IMR-90 (cell line): ENCODE results near the gene ZFYVE28. TPM values are rescaled to one million over a fixed set of nuclear protein-coding genes. Genes with fewer than 3 reads are reported as not detected.

ENCODE experiments used
- ATAC-seq: fragments of 200-7000 bp; cut with Tn5 transposase; 2 replicates; pipeline ENCODE4 v1.9.1; 2020; ENCODE audit warnings: low read depth, mild to moderate bottlenecking, moderate library complexity
- BruUV-seq: library from RNA; stranded (reverse); fragments of 400-500 nt; replicated peaks from 2 replicates; lab custom pipeline; 2021; lab: Mats Ljungman, UMichigan
- CTCF ChIA-PET: fragments of 300-600 bp; formaldehyde crosslinking; extraction: SDS; loops from one replicate; lab custom pipeline; 2021; ENCODE audit warnings: antibody characterized with exemption; lab: Yijun Ruan, JAX
- POLR2A ChIA-PET: fragments of 300-600 bp; sonication (Branson Sonifier 250); formaldehyde crosslinking; loops from one replicate; lab custom pipeline; 2022; ENCODE audit warnings: antibody characterized with exemption; ENCODE audit not compliant: unreplicated experiment; lab: Charles Lee
- DNase-seq: peaks from one replicate; pipeline ENCODE4 v3.0.0; 2013
- H2AFZ ChIP-seq: replicated peaks from 2 replicates; pipeline ENCODE3; 2013; ENCODE audit warnings: low read length, mild to moderate bottlenecking; ENCODE audit not compliant: poor library complexity
- H2AK5ac ChIP-seq: 2 replicates; pipeline ENCODE4 v1.6.1; 2013; ENCODE audit warnings: low read depth, low read length, inconsistent platforms
- H2AK9ac ChIP-seq: replicated peaks from 2 replicates; pipeline ENCODE3; 2013; ENCODE audit warnings: mild to moderate bottlenecking, low read depth, low read length, moderate library complexity; ENCODE audit not compliant: poor library complexity
- H2BK120ac ChIP-seq: 2 replicates; pipeline ENCODE4 v1.6.1; 2013; ENCODE audit warnings: low read depth, low read length, inconsistent platforms
- H2BK15ac ChIP-seq: 3 replicates; pipeline ENCODE4 v1.6.1; 2013; ENCODE audit warnings: low read depth, low read length, inconsistent platforms
- H2BK20ac ChIP-seq: 2 replicates; pipeline ENCODE4 v1.6.1; 2013; ENCODE audit warnings: low read depth, mild to moderate bottlenecking, inconsistent platforms, low read length, moderate library complexity
- H2BK5ac ChIP-seq: 2 replicates; pipeline ENCODE4 v1.6.1; 2013; ENCODE audit warnings: mild to moderate bottlenecking, low read depth, low read length, inconsistent platforms; ENCODE audit not compliant: poor library complexity, severe bottlenecking
- H3K14ac ChIP-seq: replicated peaks from 2 replicates; pipeline ENCODE4 v1.6.1; 2013; ENCODE audit warnings: low read depth, low read length, inconsistent platforms
- H3K18ac ChIP-seq: 2 replicates; pipeline ENCODE4 v1.6.1; 2013; ENCODE audit warnings: low read depth, low read length, control low read depth
- H3K23ac ChIP-seq: 2 replicates; pipeline ENCODE4 v1.6.1; 2013; ENCODE audit warnings: low read depth, low read length, inconsistent platforms
- H3K27ac ChIP-seq: 2 replicates; pipeline ENCODE4 v1.5.1; 2013; ENCODE audit warnings: mild to moderate bottlenecking, control low read depth, low read length; ENCODE audit not compliant: insufficient read depth
- H3K27me3 ChIP-seq: 2 replicates; pipeline ENCODE4 v1.6.1; 2013; ENCODE audit warnings: low read length; ENCODE audit not compliant: control insufficient read depth, insufficient read depth
- H3K36me3 ChIP-seq: 2 replicates; pipeline ENCODE4 v1.6.1; 2013; ENCODE audit warnings: low read length, mixed read lengths; ENCODE audit not compliant: control insufficient read depth, insufficient read depth
- H3K4ac ChIP-seq: 2 replicates; pipeline ENCODE4 v1.6.1; 2013; ENCODE audit warnings: low read depth, low read length, inconsistent platforms
- H3K4me1 ChIP-seq: 2 replicates; pipeline ENCODE4 v1.6.1; 2013; ENCODE audit warnings: low read length, mixed read lengths; ENCODE audit not compliant: control insufficient read depth, insufficient read depth
- H3K4me2 ChIP-seq: 2 replicates; pipeline ENCODE4 v1.6.1; 2013; ENCODE audit warnings: low read depth, mild to moderate bottlenecking, control low read depth, low read length, moderate library complexity
- H3K4me3 ChIP-seq: 2 replicates; pipeline ENCODE4 v1.5.1; 2013; ENCODE audit warnings: low read depth, mild to moderate bottlenecking, control low read depth, low read length, moderate library complexity; ENCODE audit not compliant: insufficient read depth
- H3K56ac ChIP-seq: 2 replicates; pipeline ENCODE4 v1.6.1; 2013; ENCODE audit warnings: low read length, inconsistent platforms; ENCODE audit not compliant: insufficient read depth; ENCODE audit errors: extremely low read depth
- H3K79me1 ChIP-seq, 2 experiments: 2 replicates each; pipeline ENCODE4 v1.6.1; 2013; ENCODE audit warnings: low read length in 2 of 2, inconsistent platforms in 1 of 2, low read depth in 1 of 2
- H3K9ac ChIP-seq: 2 replicates; pipeline ENCODE4 v1.6.1; 2013; ENCODE audit warnings: low read depth, low read length, control low read depth
- H3K9me1 ChIP-seq: 2 replicates; pipeline ENCODE4 v1.6.1; 2013; ENCODE audit warnings: low read length, inconsistent platforms; ENCODE audit not compliant: insufficient read depth
- H3K9me3 ChIP-seq: 2 replicates; pipeline ENCODE4 v1.6.1; 2013; ENCODE audit warnings: low read length; ENCODE audit not compliant: control insufficient read depth, insufficient read depth
- H4K20me1 ChIP-seq: 2 replicates; pipeline ENCODE4 v1.6.1; 2013; ENCODE audit warnings: low read length, inconsistent platforms; ENCODE audit not compliant: insufficient read depth
- H4K5ac ChIP-seq: 2 replicates; pipeline ENCODE4 v1.6.1; 2013; ENCODE audit warnings: mild to moderate bottlenecking, low read depth, low read length, control low read depth
- H4K8ac ChIP-seq, 2 experiments: 2 replicates each; pipeline ENCODE4 v1.6.1; 2013; ENCODE audit warnings: low read depth in 2 of 2, low read length in 2 of 2, control low read depth in 1 of 2, inconsistent platforms in 1 of 2
- H4K91ac ChIP-seq: 2 replicates; pipeline ENCODE4 v1.6.1; 2013; ENCODE audit warnings: low read depth, low read length, inconsistent platforms; ENCODE audit not compliant: insufficient read depth
- BHLHE40 ChIP-seq: fragments of 150-350 bp; IDR thresholded peaks from 2 replicates; pipeline ENCODE4 v1.6.1; 2016; ENCODE audit warnings: mild to moderate bottlenecking, low read depth, low read length
- CEBPB ChIP-seq: IDR thresholded peaks from 2 replicates; pipeline ENCODE4 v1.6.1; 2012; ENCODE audit warnings: low read depth, low read length, improper control_type of control experiment
- CHD1 ChIP-seq: IDR thresholded peaks from 2 replicates; pipeline ENCODE4 v1.6.1; 2012; ENCODE audit warnings: low read depth, low read length, improper control_type of control experiment
- FOS ChIP-seq: fragments of 150-350 bp; IDR thresholded peaks from 2 replicates; pipeline ENCODE4 v1.6.1; 2016; ENCODE audit warnings: low read depth, low read length
- MAFK ChIP-seq: IDR thresholded peaks from 2 replicates; pipeline ENCODE4 v1.6.1; 2012; ENCODE audit warnings: low read depth, low read length, improper control_type of control experiment
- MAZ ChIP-seq: IDR thresholded peaks from 2 replicates; pipeline ENCODE4 v1.6.1; 2012; ENCODE audit warnings: low read depth, mild to moderate bottlenecking, low read length, improper control_type of control experiment, moderate library complexity, borderline replicate concordance
- MXI1 ChIP-seq: IDR thresholded peaks from 2 replicates; pipeline ENCODE4 v1.6.1; 2012; ENCODE audit warnings: low read depth, mild to moderate bottlenecking, low read length, moderate library complexity, borderline replicate concordance
- NFE2L2 ChIP-seq: fragments of 150-350 bp; IDR thresholded peaks from 2 replicates; pipeline ENCODE4 v1.6.1; 2016; ENCODE audit warnings: low read depth, mild to moderate bottlenecking, low read length
- POLR2A ChIP-seq: IDR thresholded peaks from 2 replicates; pipeline ENCODE4 v1.6.1; 2012; ENCODE audit warnings: mild to moderate bottlenecking, low read depth, low read length
- RAD21 ChIP-seq: IDR thresholded peaks from 2 replicates; pipeline ENCODE4 v1.6.1; 2012; ENCODE audit warnings: low read length, improper control_type of control experiment
- RCOR1 ChIP-seq: IDR thresholded peaks from 2 replicates; pipeline ENCODE4 v1.6.1; 2012; ENCODE audit warnings: mild to moderate bottlenecking, low read length, improper control_type of control experiment; ENCODE audit not compliant: insufficient replicate concordance
- RFX5 ChIP-seq: IDR thresholded peaks from 2 replicates; pipeline ENCODE4 v1.8.0; 2012; ENCODE audit warnings: low read depth, mild to moderate bottlenecking, low read length, moderate library complexity
- SMC3 ChIP-seq: fragments of 150-350 bp; IDR thresholded peaks from 2 replicates; pipeline ENCODE4 v1.6.1; 2016; ENCODE audit warnings: low read depth, mild to moderate bottlenecking, antibody characterized with exemption, low read length, moderate library complexity
- WGBS, 2 experiments: methylation state at CpG; one replicate each; pipeline versions ENCODE4 v1.1.5 to v1.1.7; 2013; ENCODE audit warnings: missing lambda C conversion rate in 2 of 2; ENCODE audit not compliant: insufficient read length in 1 of 2; ENCODE audit errors: extremely low coverage in 2 of 2; 5-methylcytosine and 5-hydroxymethylcytosine counted together
- dilution Hi-C: fragments of 300-500 bp; cut with HindIII; formaldehyde crosslinking; loops from one replicate; pipeline ENCODE4 v1.14.3; 2018; ENCODE audit warnings: low sequenced_read_pairs; ENCODE audit not compliant: unreplicated experiment
- in situ Hi-C: fragments of 300-500 bp; cut with MboI; formaldehyde crosslinking; loops from 3 replicates; pipeline ENCODE4 v1.14.3; 2019; ENCODE audit warnings: low sequenced_read_pairs, inconsistent platforms, mixed read lengths
- intact Hi-C: fragments of 100-400 bp; cut with micrococcal nuclease; formaldehyde crosslinking; loops from 2 replicates; pipeline ENCODE4 v1.10.0; 2022
- polyA plus RNA-seq, 3 experiments: library from polyadenylated mRNA; depleted of rRNA; stranded (reverse); fragments of >200 nt; gene quantifications; 2 replicates each; pipeline ENCODE4 v1.2.3, GENCODE V29; 2012; ENCODE audit warnings: low replicate concordance in 1 of 3
- total RNA-seq: library from RNA; depleted of rRNA; stranded (reverse); fragments of >200 nt; gene quantifications from 2 replicates; pipeline ENCODE4 v1.2.3, GENCODE V29; 2012
- TF ChIP-seq, protein P1 (sequence below): fragments of 150-350 bp; IDR thresholded peaks from 2 replicates; pipeline ENCODE4 v1.6.1; 2016; ENCODE audit warnings: low read depth, mild to moderate bottlenecking, low read length, moderate library complexity, borderline replicate concordance
- TF ChIP-seq, protein P2 (sequence below): fragments of 150-350 bp; IDR thresholded peaks from 2 replicates; pipeline ENCODE4 v1.6.1; 2017; ENCODE audit warnings: mild to moderate bottlenecking, antibody characterized with exemption, low read length, low read depth
- TF ChIP-seq, protein P3 (sequence below): conservative IDR thresholded peaks from 2 replicates; pipeline ENCODE4 v1.5.1; 2012; ENCODE audit warnings: mild to moderate bottlenecking, low read depth, low read length, improper control_type of control experiment

Gene ZFYVE28
- total and polyA plus RNA-seq, 2 of the 4 experiments (the other 2 are of a cell fraction) = 0.36 to 1.2 TPM

DNA sequence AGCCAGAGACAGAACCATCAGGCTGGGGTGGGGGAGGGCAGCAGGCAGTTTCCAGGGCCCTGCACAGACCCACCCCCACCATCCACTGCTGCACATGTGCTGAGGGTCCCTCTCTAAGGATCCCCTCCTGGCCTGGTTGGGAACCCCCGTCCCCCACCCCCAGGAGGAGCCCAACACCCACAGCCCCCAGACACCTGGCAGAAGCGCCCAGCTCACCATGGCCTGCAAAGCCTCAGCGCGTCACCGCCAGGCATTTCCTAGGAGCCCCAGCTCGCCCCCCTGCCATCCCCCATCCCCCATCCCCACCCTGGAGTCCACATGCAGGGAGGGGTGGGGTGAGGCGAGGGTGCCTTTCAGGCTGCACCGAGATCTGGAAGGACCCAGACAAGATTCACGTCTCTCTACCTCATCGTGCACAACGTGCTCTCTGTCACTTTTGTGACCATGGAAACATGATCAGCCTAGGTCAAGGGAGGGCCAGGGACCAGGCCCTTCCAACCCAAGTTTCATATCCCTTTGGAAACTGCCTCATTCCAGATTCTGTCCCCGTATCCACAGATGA is 165.8 kb downstream of the ZFYVE28 start:
- Histone ChIP-seq H3K4me2 (no peak overlapping the region), H4K20me1 (peaks cover 60% of the 10 kb centered on the region), H3K79me1 (peaks cover 9 to 37% of the 10 kb centered on the region in 2 experiments; a peak in 3 of 4 replicates), H3K27me3 (no peaks in the 10 kb centered on the region), H3K18ac (no peak overlapping the region), H2BK5ac (no peak overlapping the region), H3K23ac (no peak overlapping the region), H3K4me1 (peaks cover 1% of the 10 kb centered on the region; the same call in 1 of the 2 replicates), H3K9ac (no peak overlapping the region), H3K36me3 (peaks cover 74% of the 10 kb centered on the region), H4K8ac (no peak overlapping the region), H3K9me1 (0 out of 2 replicates have a peak, but pooled peaks cover 3% of the 10 kb centered on the region), H3K9me3 (no peaks in the 10 kb centered on the region), H2AK5ac (no peak overlapping the region), H2AFZ (no peak overlapping the region), H3K4me3 (no peak overlapping the region), H3K56ac (no peak overlapping the region), H4K91ac (no peak overlapping the region), H3K4ac (no peak overlapping the region), H3K14ac (no peak overlapping the region), H2BK20ac (no peak overlapping the region), H2BK120ac (no peak overlapping the region), H3K27ac (no peak overlapping the region), H4K5ac (no peak overlapping the region), H2BK15ac (no peak overlapping the region), H2AK9ac (no peak overlapping the region)
- TF ChIP-seq, protein P1, sequence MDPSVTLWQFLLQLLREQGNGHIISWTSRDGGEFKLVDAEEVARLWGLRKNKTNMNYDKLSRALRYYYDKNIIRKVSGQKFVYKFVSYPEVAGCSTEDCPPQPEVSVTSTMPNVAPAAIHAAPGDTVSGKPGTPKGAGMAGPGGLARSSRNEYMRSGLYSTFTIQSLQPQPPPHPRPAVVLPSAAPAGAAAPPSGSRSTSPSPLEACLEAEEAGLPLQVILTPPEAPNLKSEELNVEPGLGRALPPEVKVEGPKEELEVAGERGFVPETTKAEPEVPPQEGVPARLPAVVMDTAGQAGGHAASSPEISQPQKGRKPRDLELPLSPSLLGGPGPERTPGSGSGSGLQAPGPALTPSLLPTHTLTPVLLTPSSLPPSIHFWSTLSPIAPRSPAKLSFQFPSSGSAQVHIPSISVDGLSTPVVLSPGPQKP = no peak
- no peak for TF ChIP-seq MAFK
- no peak for TF ChIP-seq POLR2A
- no peak for TF ChIP-seq FOS
- TF ChIP-seq NFE2L2 = no peak
- TF ChIP-seq, protein P2, sequence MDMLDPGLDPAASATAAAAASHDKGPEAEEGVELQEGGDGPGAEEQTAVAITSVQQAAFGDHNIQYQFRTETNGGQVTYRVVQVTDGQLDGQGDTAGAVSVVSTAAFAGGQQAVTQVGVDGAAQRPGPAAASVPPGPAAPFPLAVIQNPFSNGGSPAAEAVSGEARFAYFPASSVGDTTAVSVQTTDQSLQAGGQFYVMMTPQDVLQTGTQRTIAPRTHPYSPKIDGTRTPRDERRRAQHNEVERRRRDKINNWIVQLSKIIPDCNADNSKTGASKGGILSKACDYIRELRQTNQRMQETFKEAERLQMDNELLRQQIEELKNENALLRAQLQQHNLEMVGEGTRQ = no peak
- no peak for TF ChIP-seq SMC3
- TF ChIP-seq MAZ = no peak
- no peak for TF ChIP-seq RFX5
- TF ChIP-seq BHLHE40 = no peak
- TF ChIP-seq MXI1 = no peak
- TF ChIP-seq, protein P3, sequence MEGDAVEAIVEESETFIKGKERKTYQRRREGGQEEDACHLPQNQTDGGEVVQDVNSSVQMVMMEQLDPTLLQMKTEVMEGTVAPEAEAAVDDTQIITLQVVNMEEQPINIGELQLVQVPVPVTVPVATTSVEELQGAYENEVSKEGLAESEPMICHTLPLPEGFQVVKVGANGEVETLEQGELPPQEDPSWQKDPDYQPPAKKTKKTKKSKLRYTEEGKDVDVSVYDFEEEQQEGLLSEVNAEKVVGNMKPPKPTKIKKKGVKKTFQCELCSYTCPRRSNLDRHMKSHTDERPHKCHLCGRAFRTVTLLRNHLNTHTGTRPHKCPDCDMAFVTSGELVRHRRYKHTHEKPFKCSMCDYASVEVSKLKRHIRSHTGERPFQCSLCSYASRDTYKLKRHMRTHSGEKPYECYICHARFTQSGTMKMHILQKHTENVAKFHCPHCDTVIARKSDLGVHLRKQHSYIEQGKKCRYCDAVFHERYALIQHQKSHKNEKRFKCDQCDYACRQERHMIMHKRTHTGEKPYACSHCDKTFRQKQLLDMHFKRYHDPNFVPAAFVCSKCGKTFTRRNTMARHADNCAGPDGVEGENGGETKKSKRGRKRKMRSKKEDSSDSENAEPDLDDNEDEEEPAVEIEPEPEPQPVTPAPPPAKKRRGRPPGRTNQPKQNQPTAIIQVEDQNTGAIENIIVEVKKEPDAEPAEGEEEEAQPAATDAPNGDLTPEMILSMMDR = no peak
- no peak for TF ChIP-seq RAD21
- no peak for TF ChIP-seq CHD1
- no peak for TF ChIP-seq CEBPB
- no peak for TF ChIP-seq RCOR1
- intact Hi-C loops = no loop called here
- DNase-seq (no peak), ATAC-seq (no peak)
- CTCF ChIA-PET = no interaction called here
- in situ Hi-C loops = no loop called here
- dilution Hi-C loops = no loop called here
- POLR2A ChIA-PET = no interaction called here
- BruUV-seq = no TSS peak
- 83% methylated on average over 6 of the region's 12 CpGs; no CpG with 5 or more reads in 1 of the 2 experiments for WGBS, 2 experiments
